ENCODE results near the gene C10orf67. TPM values are rescaled to one million over a fixed set of nuclear protein-coding genes. Genes with fewer than 3 reads are reported as not detected.

Gene C10orf67
- total RNA-seq = not detected in 2 replicates

DNA sequence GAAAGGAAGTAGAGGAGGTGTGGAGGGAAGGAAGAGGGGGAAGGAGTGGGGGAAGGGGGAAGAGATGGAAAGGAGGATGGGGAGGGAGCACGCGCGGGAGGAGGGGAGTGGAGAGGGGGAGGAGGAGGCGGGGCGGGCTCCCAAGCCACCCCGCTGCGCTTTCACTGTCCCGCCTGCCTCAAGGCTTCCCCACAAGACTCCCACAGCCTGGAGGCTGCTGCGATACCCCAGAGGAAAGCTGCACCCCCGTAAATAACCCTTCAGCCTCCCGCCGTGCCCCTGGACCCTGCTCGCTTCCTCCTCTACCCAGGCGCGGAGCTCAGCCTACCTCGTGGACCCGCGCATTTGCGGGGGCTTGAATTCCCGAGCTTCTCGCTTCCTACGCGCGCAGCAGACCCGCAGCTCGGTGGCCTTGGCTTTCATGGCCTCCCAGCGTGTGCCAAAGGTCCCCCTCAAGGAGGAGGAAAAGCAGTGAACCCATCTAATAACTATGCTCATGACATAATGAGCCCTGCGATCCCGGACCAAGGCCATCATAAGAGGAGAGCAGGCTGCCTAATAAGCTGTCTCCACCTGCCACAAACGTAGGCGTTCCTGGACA lies at the start of gene C10orf67:
C10orf67 (minus strand) TSS at position 557 of the 601 bp plus-strand sequence; CDS start at position 534, 23 bp downstream.

DNA sequence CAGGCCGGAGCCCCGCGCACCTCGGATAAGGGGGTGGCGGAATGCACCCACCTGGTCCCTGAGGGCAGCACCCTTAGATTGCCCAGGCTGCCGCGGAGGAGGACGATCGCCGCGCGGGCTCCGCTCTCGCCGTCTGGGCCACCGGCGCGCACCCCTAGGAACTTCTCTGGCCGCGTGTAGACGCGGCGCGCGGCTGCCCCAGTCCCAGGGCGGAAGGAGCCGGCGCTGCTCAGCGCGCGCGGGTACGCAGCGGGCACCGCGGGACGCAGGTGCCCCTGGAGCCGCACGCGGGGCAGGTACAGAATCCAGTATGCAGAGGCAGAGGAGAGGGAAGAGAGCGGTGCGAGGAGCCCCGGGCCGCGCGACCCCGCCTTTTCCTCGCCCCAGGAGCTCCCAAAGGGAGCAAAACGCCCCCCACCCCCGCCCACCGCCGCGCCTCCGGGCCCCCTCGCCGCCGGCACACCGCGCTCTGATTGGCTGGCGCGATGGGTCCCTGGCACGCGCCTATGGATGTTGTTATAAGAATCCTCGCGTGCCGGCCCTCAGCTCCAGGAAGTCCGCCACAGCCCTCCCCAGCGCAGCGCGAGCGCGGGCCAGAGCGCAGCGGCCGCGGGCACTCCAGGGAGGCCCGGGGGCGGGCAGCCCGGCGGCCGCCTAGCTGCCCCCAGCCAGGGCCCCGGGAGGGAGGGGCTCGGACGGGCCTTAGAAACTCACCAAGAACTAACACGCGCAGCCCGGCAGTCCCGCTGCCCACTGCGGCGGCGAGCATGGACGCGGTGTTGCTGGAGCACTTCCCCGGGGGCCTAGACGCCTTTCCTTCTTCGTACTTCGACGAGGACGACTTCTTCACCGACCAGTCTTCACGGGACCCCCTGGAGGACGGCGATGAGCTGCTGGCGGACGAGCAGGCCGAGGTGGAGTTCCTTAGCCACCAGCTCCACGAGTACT lies 152.6 kb downstream of the C10orf67 start, which contains the start of gene PTF1A:
PTF1A (plus strand) TSS at position 549 of the 948 bp plus-strand sequence; CDS start at position 768, 219 bp downstream.

Other genes starting within 250 kb of the C10orf67 start
- gene MSRB2, start 249.2 kb downstream of the C10orf67 start, total RNA-seq = 11.1 and 12.3 TPM in 2 replicates
- gene PTF1A, start 152.5 kb downstream of the C10orf67 start, total RNA-seq = not detected in 2 replicates
- 4.2 TPM in 2 replicates for gene OTUD1, start 94.3 kb upstream of the C10orf67 start, total RNA-seq

Data from mammary microvascular endothelial cell (primary cell).